SK-N-SH (cell line): ENCODE measurements around the gene VCPKMT. TPM values are rescaled to one million over a fixed set of nuclear protein-coding genes. Genes with fewer than 3 reads are reported as not detected.
A peak's percentile ranks its signal among the peaks of the same experiment; 100 is the strongest.

Experiments
- CTCF ChIA-PET: fragments of 300-600, 350-600 bp; formaldehyde crosslinking; extraction: SDS; loops from one replicate; lab custom pipeline; 2021; lab: Yijun Ruan, JAX
- POLR2A ChIA-PET: fragments of 350-600 bp; sonication (Branson Sonifier 250); formaldehyde crosslinking; extraction: SDS; loops from one replicate; lab custom pipeline; 2020; ENCODE audit warnings: antibody characterized with exemption, inconsistent platforms; lab: Yijun Ruan, JAX
- DNase-seq: peaks from one replicate; pipeline ENCODE4 v3.0.0; 2012
- H2AFZ ChIP-seq: fragments of 200-600 bp; sonication (generic); 2 replicates; pipeline ENCODE4 v1.8.1; 2016; ENCODE audit warnings: antibody characterized with exemption, mild to moderate bottlenecking, low read depth
- H3F3A ChIP-seq: fragments of 200-600 bp; sonication (generic); replicated peaks from 2 replicates; pipeline ENCODE3; 2016; ENCODE audit warnings: antibody characterized with exemption, mild to moderate bottlenecking; ENCODE audit not compliant: insufficient read depth
- H3K27ac ChIP-seq, 2 experiments: fragments of 200-500 bp in 1 of 2; fragments of 200-600 bp in 1 of 2; sonication (Bioruptor generic) in 1 of 2; sonication (generic), shearing (Covaris generic) in 1 of 2; 2 replicates each; pipeline versions ENCODE4 v1.5.1 to v1.6.1; 2014 to 2016; ENCODE audit warnings: low read depth in 2 of 2, inconsistent platforms in 1 of 2, low read length in 1 of 2, mild to moderate bottlenecking in 1 of 2, mixed read lengths in 1 of 2
- H3K27me3 ChIP-seq: fragments of 200-600 bp; sonication (generic), shearing (Covaris generic); 2 replicates; pipeline ENCODE4 v1.6.1; 2016; ENCODE audit warnings: mixed run types; ENCODE audit not compliant: insufficient read depth
- H3K36me3 ChIP-seq, 2 experiments: fragments of 200-500 bp in 1 of 2; fragments of 200-600 bp in 1 of 2; sonication (Bioruptor generic) in 1 of 2; sonication (generic) in 1 of 2; replicated peaks in 1 of 2; 2 replicates each; pipeline versions ENCODE3 to v1.5.1; 2014 to 2016; ENCODE audit warnings: low read length in 1 of 2, mild to moderate bottlenecking in 1 of 2; ENCODE audit not compliant: insufficient read depth in 2 of 2, control insufficient read depth in 1 of 2
- H3K4me1 ChIP-seq, 2 experiments: fragments of 200-500 bp in 1 of 2; fragments of 200-600 bp in 1 of 2; sonication (Bioruptor generic) in 1 of 2; sonication (generic), shearing (Covaris generic) in 1 of 2; 2 replicates each; pipeline versions ENCODE4 v1.5.1 to v1.6.1; 2014 to 2016; ENCODE audit warnings: low read depth in 1 of 2, low read length in 1 of 2, mixed run types in 1 of 2; ENCODE audit not compliant: insufficient read depth in 2 of 2, control insufficient read depth in 1 of 2
- H3K4me2 ChIP-seq: fragments of 200-600 bp; sonication (generic), shearing (Covaris generic); 2 replicates; pipeline ENCODE4 v1.6.1; 2017; ENCODE audit warnings: mixed run types
- H3K4me3 ChIP-seq, 2 experiments: fragments of 200-500 bp in 1 of 2; fragments of 200-600 bp in 1 of 2; sonication (Bioruptor generic) in 1 of 2; sonication (generic), shearing (Covaris generic) in 1 of 2; 2 replicates each; pipeline versions ENCODE4 v1.5.1 to v1.8.1; 2014 to 2016; ENCODE audit warnings: low read depth in 2 of 2, inconsistent platforms in 1 of 2, low read length in 1 of 2, mild to moderate bottlenecking in 1 of 2, mixed read lengths in 1 of 2, moderate library complexity in 1 of 2
- H3K79me2 ChIP-seq: fragments of 200-600 bp; sonication (generic); 2 replicates; pipeline ENCODE4 v1.8.1; 2017; ENCODE audit warnings: mild to moderate bottlenecking; ENCODE audit not compliant: insufficient read depth
- H3K9ac ChIP-seq: fragments of 200-600 bp; sonication (generic); 2 replicates; pipeline ENCODE4 v1.6.1; 2017; ENCODE audit warnings: mixed run types
- H3K9me2 ChIP-seq: fragments of 200-600 bp; sonication (generic); 2 replicates; pipeline ENCODE4 v1.6.1; 2017; ENCODE audit warnings: mixed run types
- H3K9me3 ChIP-seq: fragments of 200-600 bp; sonication (generic); 2 replicates; pipeline ENCODE4 v1.6.1; 2017; ENCODE audit warnings: mixed run types, mild to moderate bottlenecking, moderate library complexity
- H4K20me1 ChIP-seq: fragments of 200-600 bp; sonication (generic); 2 replicates; pipeline ENCODE4 v1.6.1; 2017; ENCODE audit warnings: mild to moderate bottlenecking, mixed run types; ENCODE audit not compliant: insufficient read depth
- CHD2 ChIP-seq: fragments of 150-350 bp; IDR thresholded peaks from 2 replicates; pipeline ENCODE4 v1.6.1; 2018; ENCODE audit warnings: low read length; ENCODE audit not compliant: partially characterized antibody
- ELF1 ChIP-seq: IDR thresholded peaks from 2 replicates; pipeline ENCODE4 v1.4.0; 2012
- EP300 ChIP-seq, 2 experiments: IDR thresholded peaks; 2 replicates each; pipeline versions ENCODE4 v1.4.0 to v1.6.1; 2012; ENCODE audit warnings: borderline replicate concordance in 1 of 2, low read depth in 1 of 2, low read length in 1 of 2
- EZH2phosphoT487 ChIP-seq: fragments of 200-600 bp; sonication (generic); IDR thresholded peaks from 2 replicates; pipeline ENCODE4 v1.6.1; 2017; ENCODE audit warnings: low read depth, mixed run types, mild to moderate bottlenecking, antibody characterized with exemption, moderate library complexity, borderline replicate concordance
- FOSL2 ChIP-seq: IDR thresholded peaks from 2 replicates; pipeline ENCODE4 v1.4.0; 2012; ENCODE audit warnings: low read depth, mild to moderate bottlenecking, moderate library complexity, borderline replicate concordance
- FOXM1 ChIP-seq: IDR thresholded peaks from 2 replicates; pipeline ENCODE4 v1.4.0; 2012; ENCODE audit warnings: low read depth, mild to moderate bottlenecking
- JUND ChIP-seq: IDR thresholded peaks from 2 replicates; pipeline ENCODE4 v1.4.0; 2012
- MAX ChIP-seq: IDR thresholded peaks from 2 replicates; pipeline ENCODE4 v1.4.0; 2012; ENCODE audit warnings: low read depth
- MEF2A ChIP-seq: IDR thresholded peaks from 2 replicates; pipeline ENCODE4 v1.4.0; 2012; ENCODE audit warnings: low read depth, borderline replicate concordance
- NFIC ChIP-seq: IDR thresholded peaks from 2 replicates; pipeline ENCODE4 v1.4.0; 2012; ENCODE audit warnings: borderline replicate concordance
- NRF1 ChIP-seq: IDR thresholded peaks from 2 replicates; pipeline ENCODE4 v1.6.1; 2012; ENCODE audit warnings: low read depth, mild to moderate bottlenecking, low read length
- RAD21 ChIP-seq: IDR thresholded peaks from 2 replicates; pipeline ENCODE4 v1.6.1; 2012; ENCODE audit warnings: mild to moderate bottlenecking, low read length
- REST ChIP-seq: IDR thresholded peaks from 2 replicates; pipeline ENCODE4 v1.6.1; 2012; ENCODE audit warnings: mild to moderate bottlenecking, low read depth, low read length, moderate library complexity
- RFX5 ChIP-seq: IDR thresholded peaks from 2 replicates; pipeline ENCODE4 v1.6.1; 2012; ENCODE audit warnings: mild to moderate bottlenecking, improper control_type of control experiment, low read length
- SIN3A ChIP-seq: IDR thresholded peaks from 2 replicates; pipeline ENCODE4 v1.6.1; 2012; ENCODE audit warnings: low read depth, mild to moderate bottlenecking, low read length, moderate library complexity, borderline replicate concordance
- TCF12 ChIP-seq: IDR thresholded peaks from 2 replicates; pipeline ENCODE4 v1.4.0; 2012
- USF2 ChIP-seq: fragments of 150-350 bp; IDR thresholded peaks from 2 replicates; pipeline ENCODE4 v1.6.1; 2017; ENCODE audit warnings: antibody characterized with exemption, low read length, low read depth, borderline replicate concordance
- YY1 ChIP-seq: IDR thresholded peaks from 2 replicates; pipeline ENCODE4 v1.4.0; 2012; ENCODE audit warnings: low read depth, mild to moderate bottlenecking
- ZBTB33 ChIP-seq: IDR thresholded peaks from 2 replicates; pipeline ENCODE4 v1.4.0; 2012; ENCODE audit warnings: low read depth, borderline replicate concordance
- WGBS: methylation state at CpG from one replicate; pipeline ENCODE4 v1.1.6; 2017; ENCODE audit warnings: low lambda C conversion rate; 5-methylcytosine and 5-hydroxymethylcytosine counted together
- polyA plus RNA-seq, 3 experiments: library from polyadenylated mRNA; depleted of rRNA; stranded (reverse); fragments of >200 nt; gene quantifications; 2 replicates each; pipeline ENCODE4 v1.2.3, GENCODE V29; 2012

VCPKMT gene
- polyA plus RNA-seq, 1 of the 3 experiments (the other 2 are of a cell fraction), result 7.3 TPM

- ChIA-PET CTCF (interaction anchor here (1.0 to 1.2 kb wide), 2 partner anchors 19 to 233 kb away, joined by 3 read pairs; partner anchors contain the start of gene NEMF), POLR2A (no interaction called here)
- Histone ChIP-seq H3K79me2 (no peaks in the 10 kb centered on the region), H4K20me1 (no peaks in the 10 kb centered on the region), H3K4me3 (no peak overlapping the region), H3K9ac (no peak overlapping the region), H3K9me2 (no peaks in the 10 kb centered on the region), H3K27me3 (no peaks in the 10 kb centered on the region), H3K27ac (peak overlapping the region in 1 of 2 experiments; percentile 71; a peak in 2 of 4 replicates), H3K36me3 (no peaks in the 10 kb centered on the region), H2AFZ (no peak overlapping the region), H3K4me1 (no peaks in the 10 kb centered on the region; a peak in 1 of 4 replicates), H3K4me2 (0 out of 2 replicates have a peak overlapping the region, but pooled peaks have one; percentile 23), H3F3A (peaks cover 10% of the 10 kb centered on the region), H3K9me3 (no peaks in the 10 kb centered on the region)
- no peak for TF ChIP-seq NFIC
- no peak for TF ChIP-seq MEF2A
- TF ChIP-seq FOSL2, result peak; percentile 52; the same call in 1 of the 2 replicates
- no peak for TF ChIP-seq EP300 (IDR thresholded peaks at IDR 0.05; ENCODE audit: borderline replicate concordance in 1 of 2, low read depth in 1 of 2, low read length in 1 of 2)
- TF ChIP-seq JUND, result 0 out of 2 replicates have a peak, but pooled peaks have one; percentile 18
- TF ChIP-seq USF2, result no peak
- no peak for TF ChIP-seq MAX
- 0 out of 2 replicates have a peak, but pooled peaks have one; percentile 16 for TF ChIP-seq TCF12
- no peak for TF ChIP-seq RFX5
- 82% methylated on average over 10 of the region's 10 CpGs for WGBS
- DNase-seq, result no peak
Observed at GRCh38 chr14:50085570-50086320, 30.6 kb downstream of the VCPKMT start.

- Histone ChIP-seq H3K9me3 (no peaks in the 10 kb centered on the region), H3K27me3 (no peaks in the 10 kb centered on the region), H3K4me1 (no peaks in the 10 kb centered on the region; a peak in 1 of 4 replicates), H3K9ac (no peak overlapping the region), H3K4me3 (no peak overlapping the region), H3K4me2 (no peak overlapping the region), H3F3A (peaks cover 10% of the 10 kb centered on the region), H3K9me2 (no peaks in the 10 kb centered on the region), H3K27ac (no peak overlapping the region), H4K20me1 (no peaks in the 10 kb centered on the region), H3K79me2 (no peaks in the 10 kb centered on the region), H3K36me3 (no peaks in the 10 kb centered on the region), H2AFZ (no peak overlapping the region)
- ChIA-PET CTCF (no interaction called here), POLR2A (no interaction called here)
- WGBS, result 89% methylated on average over 3 of the region's 3 CpGs
- DNase-seq, result no peak
- TF ChIP-seq EZH2phosphoT487 (no peak), YY1 (no peak), CHD2 (no peak), ZBTB33 (no peak), SIN3A (no peak), JUND (no peak), RAD21 (no peak), ELF1 (no peak), NRF1 (no peak), FOXM1 (no peak), REST (no peak)
Observed at GRCh38 chr14:50084666-50085065, 31.7 kb downstream of the VCPKMT start.
